Activated naive CD4-positive, alpha-beta T cell treated with anti-CD3 and anti-CD28 coated beads for 36 hours (primary cell): ENCODE data around the gene NINL. TPM values are rescaled to one million over a fixed set of nuclear protein-coding genes. Genes with fewer than 3 reads are reported as not detected.
A peak's percentile ranks its signal among the peaks of the same experiment; 100 is the strongest.

Source experiments
- CTCF ChIA-PET: fragments of 350-600 bp; sonication (Branson Sonifier 250); formaldehyde crosslinking; loops from one replicate; lab custom pipeline; 2021; ENCODE audit warnings: antibody characterized with exemption; lab: Charles Lee
- DNase-seq: peaks from one replicate; pipeline ENCODE4 v3.0.0-alpha.2; 2020
- H3K27ac Mint-ChIP-seq: one replicate; pipeline ENCODE4 v1.8.0; 2021; ENCODE audit warnings: mild to moderate bottlenecking, mixed read lengths
- H3K27me3 Mint-ChIP-seq: one replicate; pipeline ENCODE4 v1.8.0; 2021; ENCODE audit warnings: low read depth, mixed read lengths
- H3K36me3 Mint-ChIP-seq: one replicate; pipeline ENCODE4 v1.8.0; 2021; ENCODE audit warnings: low read depth, mixed read lengths
- H3K4me1 Mint-ChIP-seq: one replicate; pipeline ENCODE4 v1.8.0; 2021; ENCODE audit warnings: low read depth, mixed read lengths
- H3K4me3 Mint-ChIP-seq: one replicate; pipeline ENCODE4 v1.8.0; 2021; ENCODE audit warnings: mild to moderate bottlenecking, moderate library complexity, mixed read lengths
- H3K9me3 Mint-ChIP-seq: one replicate; pipeline ENCODE4 v1.8.0; 2021; ENCODE audit warnings: mixed read lengths
- intact Hi-C: fragments of 100-400 bp; cut with micrococcal nuclease; formaldehyde crosslinking; loops from one replicate; pipeline ENCODE4 v1.15.1; 2023
- total RNA-seq, 2 experiments: library from RNA; stranded (reverse); gene quantifications; one replicate each; pipeline ENCODE4 v1.2.3, GENCODE V29; 2021

The NINL gene
- total RNA-seq, 2 experiments from 2014 or later = 2.6 to 2.9 TPM

- DNase-seq = no peak
- intact Hi-C loops = no loop called here
- Mint-ChIP-seq H3K4me1 (peaks cover 9% of the 10 kb centered on the region), H3K27me3 (no peaks in the 10 kb centered on the region), H3K36me3 (no peaks in the 10 kb centered on the region), H3K27ac (no peak overlapping the region), H3K9me3 (no peaks in the 10 kb centered on the region), H3K4me3 (no peak overlapping the region)
- CTCF ChIA-PET = no interaction called here
Measured at GRCh38 chr20:25490656-25491445, 94.5 kb downstream of the NINL start.

DNA sequence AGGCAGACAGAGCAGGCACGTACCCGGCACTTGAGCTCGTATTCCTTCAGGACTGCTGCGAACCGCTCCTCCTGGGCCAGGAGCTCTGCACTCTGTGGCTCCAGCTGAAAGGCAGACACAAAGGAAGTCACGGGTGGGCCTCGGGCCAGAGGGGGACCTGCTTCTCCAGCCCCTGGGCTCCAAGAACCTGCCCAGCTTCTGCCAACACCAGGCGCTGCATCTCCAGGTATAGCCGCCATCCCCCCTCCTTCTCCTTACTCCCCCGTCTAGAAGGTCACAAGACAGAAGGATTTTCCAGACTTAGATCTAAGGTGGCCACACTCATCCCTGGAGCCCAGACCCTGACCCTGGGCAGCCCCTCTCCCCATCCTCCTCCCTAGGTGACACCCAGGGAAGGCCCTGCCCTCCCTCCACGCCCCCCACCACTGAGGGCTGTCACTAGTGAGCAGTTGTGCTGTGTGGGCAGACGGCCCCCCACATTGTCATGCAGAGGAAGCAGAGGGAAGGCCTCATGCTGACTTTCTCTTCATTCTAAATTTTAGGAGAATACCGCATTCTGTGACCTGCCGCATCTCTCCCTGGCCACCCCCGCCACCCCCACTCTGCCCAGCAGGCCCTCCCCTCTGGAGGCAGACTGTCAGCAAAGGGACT lies 96.0 kb downstream of the NINL start:
- DNase-seq = no peak
- Mint-ChIP-seq H3K27ac (no peak overlapping the region), H3K9me3 (no peaks in the 10 kb centered on the region), H3K36me3 (no peaks in the 10 kb centered on the region), H3K27me3 (no peaks in the 10 kb centered on the region), H3K4me3 (no peak overlapping the region), H3K4me1 (peaks cover 22% of the 10 kb centered on the region)
- intact Hi-C loops = loop anchor here (10.0 kb wide), 1 partner anchor 135 kb away; the partner anchor contains the start of gene NANP
- CTCF ChIA-PET = no interaction called here

DNA sequence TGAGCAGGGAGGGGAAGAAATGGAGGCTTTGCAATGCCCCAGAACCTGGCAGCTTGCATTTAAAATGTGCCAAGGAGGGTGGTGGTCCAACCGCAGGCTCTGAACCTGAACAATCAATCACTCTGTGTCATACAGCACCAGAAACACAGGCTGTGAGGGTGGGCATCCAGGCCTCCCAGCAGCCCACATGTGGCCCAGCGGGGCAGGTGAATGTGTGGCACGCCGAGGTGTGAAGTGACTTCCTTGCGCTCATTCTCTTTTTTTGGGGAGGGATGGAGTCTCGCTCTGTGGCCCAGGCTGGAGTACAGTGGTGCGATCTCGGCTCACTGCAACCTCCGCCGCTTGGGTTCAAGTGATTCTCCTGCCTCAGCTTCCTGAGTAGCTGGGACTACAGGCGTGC lies 97.4 kb downstream of the NINL start:
- intact Hi-C loops = loop anchor here (10.0 kb wide), 1 partner anchor 137 kb away; the partner anchor contains the start of gene NANP
- CTCF ChIA-PET = no interaction called here
- no peaks in the 10 kb centered on the region for H3K9me3 Mint-ChIP-seq

DNA sequence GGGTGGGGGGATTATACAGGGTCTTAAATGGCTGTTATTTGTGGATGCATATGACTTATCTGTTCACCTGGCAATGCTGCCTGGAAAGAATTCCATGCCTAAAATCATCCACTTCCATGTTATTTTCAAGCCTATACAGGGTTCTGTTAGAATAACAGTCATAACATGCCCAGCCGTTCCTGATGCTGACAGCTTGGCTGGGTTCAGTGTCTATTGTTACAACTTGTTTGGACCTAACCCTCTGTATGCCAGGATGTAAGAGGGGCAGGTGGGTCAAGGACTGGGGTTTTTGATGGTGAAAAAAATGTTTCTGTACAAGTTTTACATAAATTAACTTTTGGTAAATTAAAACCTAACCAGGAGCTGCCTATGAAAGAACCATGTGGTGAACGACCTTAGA lies 98.0 kb downstream of the NINL start:
- no peak overlapping the region for H3K4me3 Mint-ChIP-seq
- H3K4me1 Mint-ChIP-seq = peaks cover 30% of the 10 kb centered on the region
- CTCF ChIA-PET = interaction anchor here (0.9 kb wide), 1 partner anchor 22 kb away, joined by 3 read pairs; no protein-coding TSS in a partner anchor
- H3K27ac Mint-ChIP-seq = no peak overlapping the region
- no peaks in the 10 kb centered on the region for H3K36me3 Mint-ChIP-seq
- intact Hi-C loops = loop anchor here (10.0 kb wide), 1 partner anchor 137 kb away; the partner anchor contains the start of gene NANP
- no peak for DNase-seq
- H3K9me3 Mint-ChIP-seq = no peaks in the 10 kb centered on the region
- H3K27me3 Mint-ChIP-seq = no peaks in the 10 kb centered on the region

More for the DNA sequence above, 97.4 kb downstream of the NINL start:
- Mint-ChIP-seq H3K4me1 (peaks cover 30% of the 10 kb centered on the region), H3K27me3 (no peaks in the 10 kb centered on the region), H3K4me3 (no peak overlapping the region), H3K36me3 (no peaks in the 10 kb centered on the region), H3K27ac (no peak overlapping the region)
- DNase-seq = no peak

DNA sequence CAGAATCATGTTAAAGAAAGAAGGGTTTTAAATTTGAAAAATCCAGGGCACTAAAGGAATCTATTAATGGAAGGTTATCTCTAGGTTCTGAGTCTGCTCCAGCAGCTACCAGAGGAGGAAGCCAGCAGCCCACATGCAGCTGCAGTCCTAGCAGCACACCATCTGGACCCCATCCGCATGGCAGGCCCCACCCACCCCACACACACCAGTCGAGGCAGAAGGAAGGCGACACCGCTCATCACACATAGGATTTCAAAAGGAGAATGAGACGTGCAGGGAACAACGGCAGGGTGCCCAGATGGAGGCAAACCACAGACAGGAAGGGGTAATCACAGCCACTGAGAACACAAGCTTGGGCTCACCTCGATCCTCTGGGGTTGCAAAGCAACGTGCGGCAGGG lies 99.0 kb downstream of the NINL start:
- H3K9me3 Mint-ChIP-seq = no peaks in the 10 kb centered on the region
- no peak overlapping the region for H3K4me3 Mint-ChIP-seq
- DNase-seq = peak; percentile 16
- intact Hi-C loops = loop anchor here (10.0 kb wide), 1 partner anchor 138 kb away; the partner anchor contains the start of gene NANP
- no peaks in the 10 kb centered on the region for H3K36me3 Mint-ChIP-seq
- CTCF ChIA-PET = interaction anchor here (0.6 kb wide), 1 partner anchor 9 kb away, joined by 5 read pairs; no protein-coding TSS in a partner anchor
- no peaks in the 10 kb centered on the region for H3K27me3 Mint-ChIP-seq
- H3K4me1 Mint-ChIP-seq = peaks cover 30% of the 10 kb centered on the region
- H3K27ac Mint-ChIP-seq = no peak overlapping the region

DNA sequence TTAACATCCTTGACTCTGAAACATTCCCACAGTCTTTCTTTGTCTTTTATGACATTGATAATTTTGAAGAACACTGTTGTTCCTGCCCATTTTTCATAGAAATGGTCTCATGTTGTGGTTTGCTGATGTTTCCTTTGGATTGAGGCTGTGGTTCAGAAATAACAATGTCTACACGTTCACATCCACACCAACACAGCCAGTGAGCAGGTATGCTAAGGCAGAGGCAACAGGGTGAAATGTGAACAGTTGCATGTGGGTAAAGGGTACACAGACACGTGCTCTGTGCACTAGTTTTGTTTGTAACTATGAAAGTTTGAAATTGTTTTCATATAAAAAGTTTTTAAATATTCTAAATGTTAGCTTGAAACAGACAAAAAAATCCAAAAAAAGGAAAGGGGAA lies 99.5 kb downstream of the NINL start:
- no peaks in the 10 kb centered on the region for H3K27me3 Mint-ChIP-seq
- no peak for DNase-seq
- no peak overlapping the region for H3K27ac Mint-ChIP-seq
- peaks cover 30% of the 10 kb centered on the region for H3K4me1 Mint-ChIP-seq
- no peak overlapping the region for H3K4me3 Mint-ChIP-seq
- no peaks in the 10 kb centered on the region for H3K9me3 Mint-ChIP-seq
- intact Hi-C loops = loop anchor here (10.0 kb wide), 1 partner anchor 139 kb away; the partner anchor contains the start of gene NANP
- CTCF ChIA-PET = no interaction called here
- H3K36me3 Mint-ChIP-seq = no peaks in the 10 kb centered on the region

- CTCF ChIA-PET = no interaction called here
- no peaks in the 10 kb centered on the region for H3K27me3 Mint-ChIP-seq
- no peaks in the 10 kb centered on the region for H3K36me3 Mint-ChIP-seq
- DNase-seq = peak; percentile 7
- intact Hi-C loops = loop anchor here (10.0 kb wide), 1 partner anchor 140 kb away; the partner anchor contains the start of gene NANP
- no peak overlapping the region for H3K27ac Mint-ChIP-seq
- no peak overlapping the region for H3K4me3 Mint-ChIP-seq
- H3K4me1 Mint-ChIP-seq = peaks cover 30% of the 10 kb centered on the region
- no peaks in the 10 kb centered on the region for H3K9me3 Mint-ChIP-seq
Measured at GRCh38 chr20:25484911-25485511, 100.3 kb downstream of the NINL start.

DNA sequence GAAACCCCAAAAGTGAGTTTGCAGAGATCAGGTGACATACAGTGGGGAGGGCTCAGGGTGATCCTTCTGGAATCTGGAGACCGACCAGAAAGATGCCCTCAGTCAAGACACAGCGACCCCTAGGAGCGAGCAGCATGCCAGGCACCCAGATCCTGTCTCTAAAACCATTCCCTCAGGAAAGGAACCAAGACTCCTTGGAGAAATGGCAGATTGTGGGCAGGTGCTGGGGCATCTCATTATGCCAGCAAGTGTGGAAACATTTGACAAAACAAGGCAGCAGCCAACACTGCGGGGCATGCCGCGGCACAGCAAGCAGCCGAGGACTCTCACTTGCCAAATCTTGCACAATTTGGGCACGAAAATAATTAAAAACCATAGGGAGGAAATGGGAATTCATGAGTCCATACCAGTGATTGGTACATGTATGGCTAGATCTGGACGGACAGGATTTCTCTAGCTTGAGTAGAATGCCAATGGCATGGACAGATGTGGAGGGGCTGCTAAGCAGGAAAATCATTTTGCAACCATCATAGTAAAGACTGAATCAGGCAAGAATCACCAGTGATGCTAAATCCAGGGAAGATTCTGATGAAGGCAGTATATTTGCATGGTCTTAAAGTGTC lies 101.0 kb downstream of the NINL start:
- no peaks in the 10 kb centered on the region for H3K36me3 Mint-ChIP-seq
- CTCF ChIA-PET = no interaction called here
- no peaks in the 10 kb centered on the region for H3K9me3 Mint-ChIP-seq
- DNase-seq = no peak
- peaks cover 30% of the 10 kb centered on the region for H3K4me1 Mint-ChIP-seq
- H3K27ac Mint-ChIP-seq = no peak overlapping the region
- no peaks in the 10 kb centered on the region for H3K27me3 Mint-ChIP-seq
- intact Hi-C loops = loop anchor here (10.0 kb wide), 1 partner anchor 140 kb away; the partner anchor contains the start of gene NANP
- no peak overlapping the region for H3K4me3 Mint-ChIP-seq

DNA sequence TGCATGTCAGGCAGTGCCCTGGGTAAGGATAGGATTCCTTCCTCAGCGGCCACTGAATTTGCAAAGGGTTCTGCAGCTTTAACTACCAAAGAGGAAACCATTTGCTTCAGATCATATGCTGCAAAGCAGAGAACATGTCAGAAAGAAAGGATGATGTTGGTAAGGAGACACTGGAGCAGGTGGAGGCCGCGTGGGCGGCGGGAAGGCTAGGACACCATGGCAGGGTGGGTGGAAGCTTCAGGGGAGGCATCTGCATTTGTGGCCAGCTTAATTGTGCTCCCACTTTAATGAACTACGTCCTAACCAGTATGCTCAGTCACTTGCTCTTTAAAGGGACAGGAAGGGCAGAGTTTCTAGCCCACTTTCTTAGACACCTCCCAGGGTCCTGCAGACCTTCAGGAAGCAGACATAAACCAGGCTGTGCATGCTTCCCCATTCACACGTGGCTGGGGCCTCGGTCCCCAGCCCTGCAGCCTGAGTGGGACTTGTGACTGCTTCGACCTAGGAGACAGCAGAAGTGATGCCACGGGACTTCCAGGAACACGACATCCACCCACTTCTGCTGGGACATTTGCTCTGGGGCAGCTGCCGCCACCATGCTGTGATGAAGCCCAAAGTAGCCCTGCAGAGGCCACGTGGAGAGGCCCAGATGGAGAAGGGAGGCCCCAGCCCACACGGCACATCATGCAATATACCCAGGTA lies 101.7 kb downstream of the NINL start:
- Mint-ChIP-seq H3K27me3 (no peaks in the 10 kb centered on the region), H3K4me3 (no peak overlapping the region), H3K4me1 (peaks cover 30% of the 10 kb centered on the region), H3K36me3 (no peaks in the 10 kb centered on the region), H3K27ac (no peak overlapping the region), H3K9me3 (no peaks in the 10 kb centered on the region)
- no peak for DNase-seq
- intact Hi-C loops = loop anchor here (10.0 kb wide), 1 partner anchor 141 kb away; the partner anchor contains the start of gene NANP
- CTCF ChIA-PET = no interaction called here

- no peaks in the 10 kb centered on the region for H3K36me3 Mint-ChIP-seq
- no peaks in the 10 kb centered on the region for H3K27me3 Mint-ChIP-seq
- no peak for DNase-seq
- no peaks in the 10 kb centered on the region for H3K9me3 Mint-ChIP-seq
- H3K4me3 Mint-ChIP-seq = no peak overlapping the region
- intact Hi-C loops = loop anchor here (10.0 kb wide), 1 partner anchor 143 kb away; the partner anchor contains the start of gene NANP
- peaks cover 30% of the 10 kb centered on the region for H3K4me1 Mint-ChIP-seq
- no peak overlapping the region for H3K27ac Mint-ChIP-seq
- CTCF ChIA-PET = no interaction called here
Measured at GRCh38 chr20:25481918-25482253, 103.4 kb downstream of the NINL start.

DNA sequence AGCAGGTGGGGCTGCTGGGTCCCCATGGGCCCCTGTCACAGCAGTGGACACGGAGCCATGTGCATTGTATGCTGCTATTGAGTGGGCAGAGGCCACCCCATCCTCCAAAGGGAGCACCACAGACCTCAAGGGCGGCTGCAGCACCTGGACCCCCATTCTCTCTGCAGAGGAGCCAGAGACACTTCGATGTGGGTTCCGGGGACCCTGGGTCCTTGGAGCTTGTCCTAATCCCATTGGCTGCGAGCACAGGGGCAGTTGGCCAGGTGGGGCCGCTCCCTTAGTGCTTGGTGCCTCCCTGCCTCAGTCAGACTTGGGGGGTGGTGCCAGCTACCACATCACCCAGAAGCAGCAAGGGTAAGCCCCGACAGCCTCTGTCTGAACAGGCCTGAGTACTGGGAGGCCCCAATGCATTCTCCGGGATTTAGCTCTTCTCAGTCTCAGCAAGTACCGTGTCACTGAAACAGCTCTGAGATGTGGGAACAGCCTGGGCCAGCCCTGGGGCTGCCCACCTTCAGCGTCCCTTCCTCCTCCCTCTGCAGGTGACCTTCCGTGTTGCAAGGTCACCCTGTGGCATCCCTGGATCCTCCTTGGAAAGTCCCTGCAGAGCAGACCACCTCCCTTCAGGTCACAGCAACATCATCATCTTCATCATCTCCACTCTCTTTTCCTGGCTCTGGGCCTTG lies 104.0 kb downstream of the NINL start:
- no peak for DNase-seq
- CTCF ChIA-PET = no interaction called here
- Mint-ChIP-seq H3K4me3 (no peak overlapping the region), H3K36me3 (no peaks in the 10 kb centered on the region), H3K4me1 (peaks cover 25% of the 10 kb centered on the region), H3K9me3 (no peaks in the 10 kb centered on the region), H3K27ac (no peak overlapping the region), H3K27me3 (no peaks in the 10 kb centered on the region)
- intact Hi-C loops = loop anchor here (10.0 kb wide), 1 partner anchor 143 kb away; the partner anchor contains the start of gene NANP
